Endothelial cell of umbilical vein (primary cell): ENCODE measurements around the gene DCAF5. TPM values are rescaled to one million over a fixed set of nuclear protein-coding genes. Genes with fewer than 3 reads are reported as not detected.

Source experiments
- BruUV-seq: library from RNA; stranded (reverse); fragments of 400-500 nt; replicated peaks from 2 replicates; lab custom pipeline; 2021; lab: Mats Ljungman, UMichigan
- CTCF ChIA-PET: fragments of 300-600, 350-600 bp; sonication (Branson Sonifier 250); formaldehyde crosslinking; loops from one replicate; lab custom pipeline; 2021; ENCODE audit warnings: antibody characterized with exemption, inconsistent platforms; lab: Charles Lee
- POLR2A ChIA-PET: fragments of 300-600, 350-600 bp; sonication (Branson Sonifier 250); formaldehyde crosslinking; loops from one replicate; lab custom pipeline; 2021; ENCODE audit warnings: antibody characterized with exemption, inconsistent platforms; lab: Charles Lee
- DNase-seq: peaks from one replicate; pipeline ENCODE4 v3.0.0-alpha.2; 2011; ENCODE audit warnings: low read depth, low spot score
- FAIRE-seq: peaks from 2 replicates; lab custom pipeline; 2011; peaks lifted over from hg19 to GRCh38; lab: Jason Lieb, UNC
- H2AFZ ChIP-seq: 2 replicates; pipeline ENCODE4 v1.6.0; 2012; ENCODE audit warnings: low read depth, low read length, control low read depth, inconsistent platforms
- H3K27ac ChIP-seq: 2 replicates; pipeline ENCODE4 v1.5.1; 2011; ENCODE audit warnings: low read depth, mild to moderate bottlenecking, control low read depth, low read length, moderate library complexity; ENCODE audit not compliant: insufficient read depth
- H3K27me3 ChIP-seq, 2 experiments: 2 replicates each; pipeline versions ENCODE4 v1.6.0 to v1.6.1; 2011; ENCODE audit warnings: low read length in 2 of 2, mixed read lengths in 1 of 2; ENCODE audit not compliant: control insufficient read depth in 2 of 2, insufficient read depth in 2 of 2
- H3K36me3 ChIP-seq, 2 experiments: 2 replicates in 1 of 2; 3 replicates in 1 of 2; pipeline ENCODE4 v1.5.1; 2011; ENCODE audit warnings: low read length in 2 of 2, mild to moderate bottlenecking in 1 of 2, moderate library complexity in 1 of 2; ENCODE audit not compliant: control insufficient read depth in 2 of 2, insufficient read depth in 2 of 2; ENCODE audit errors: extremely low read depth in 1 of 2
- H3K4me1 ChIP-seq: 3 replicates; pipeline ENCODE4 v1.5.1; 2011; ENCODE audit warnings: mild to moderate bottlenecking, low read length; ENCODE audit not compliant: control insufficient read depth, insufficient read depth; ENCODE audit errors: extremely low read depth
- H3K4me2 ChIP-seq: 2 replicates; pipeline ENCODE4 v1.6.1; 2011; ENCODE audit warnings: low read length, control low read depth, mixed read lengths; ENCODE audit not compliant: insufficient read depth
- H3K4me3 ChIP-seq, 3 experiments: fragments of 200-600 bp in 1 of 3; sonication (generic), shearing (Covaris generic) in 1 of 3; replicated peaks in 1 of 3; 2 replicates each; pipeline ENCODE4 v1.5.1; 2011 to 2016; ENCODE audit warnings: control low read depth in 3 of 3, low read length in 3 of 3, mild to moderate bottlenecking in 2 of 3, inconsistent platforms in 1 of 3, low read depth in 1 of 3, moderate library complexity in 1 of 3; ENCODE audit not compliant: insufficient read depth in 1 of 3
- H3K79me2 ChIP-seq: 2 replicates; pipeline ENCODE4 v1.6.0; 2012; ENCODE audit warnings: low read length, inconsistent platforms; ENCODE audit not compliant: control insufficient read depth, insufficient read depth
- H3K9ac ChIP-seq: replicated peaks from 2 replicates; pipeline ENCODE3; 2011; ENCODE audit warnings: low read length, control low read depth; ENCODE audit not compliant: insufficient read depth; ENCODE audit errors: extremely low read depth
- H3K9me1 ChIP-seq: replicated peaks from 3 replicates; pipeline ENCODE4 v1.6.0; 2011; ENCODE audit warnings: mild to moderate bottlenecking, low read length; ENCODE audit not compliant: control insufficient read depth, insufficient read depth; ENCODE audit errors: extremely low read depth
- H3K9me3 ChIP-seq: replicated peaks from 2 replicates; pipeline ENCODE4 v1.5.1; 2012; ENCODE audit warnings: low read length, inconsistent platforms; ENCODE audit not compliant: control insufficient read depth, insufficient read depth
- H4K20me1 ChIP-seq: replicated peaks from 2 replicates; pipeline ENCODE3; 2011; ENCODE audit warnings: mild to moderate bottlenecking, low read length; ENCODE audit not compliant: control insufficient read depth, insufficient read depth; ENCODE audit errors: extremely low read depth
- EZH2 ChIP-seq: IDR thresholded peaks from 2 replicates; pipeline ENCODE4 v1.6.1; 2012; ENCODE audit warnings: borderline replicate concordance, low read depth, mild to moderate bottlenecking, moderate library complexity, low read length, inconsistent platforms; ENCODE audit not compliant: severe bottlenecking
- FOS ChIP-seq: IDR thresholded peaks from 2 replicates; pipeline ENCODE4 v1.6.1; 2011; ENCODE audit warnings: mild to moderate bottlenecking, low read length, moderate library complexity, borderline replicate concordance; ENCODE audit not compliant: insufficient read depth
- GATA2 ChIP-seq: IDR thresholded peaks from 2 replicates; pipeline ENCODE4 v1.7.0; 2011; ENCODE audit warnings: low read depth, mild to moderate bottlenecking, moderate library complexity, mixed read lengths, low read length; ENCODE audit not compliant: insufficient read length, insufficient read depth
- JUN ChIP-seq: IDR thresholded peaks from 2 replicates; pipeline ENCODE4 v1.6.1; 2011; ENCODE audit warnings: borderline replicate concordance, low read depth; ENCODE audit not compliant: insufficient read length, insufficient read depth
- MYC ChIP-seq: IDR thresholded peaks from one replicate; pipeline ENCODE4 v1.6.1; 2011; ENCODE audit warnings: mild to moderate bottlenecking, low read depth, low read length
- POLR2A ChIP-seq: IDR thresholded peaks from 2 replicates; pipeline ENCODE4 v1.6.1; 2012; ENCODE audit warnings: low read depth, mild to moderate bottlenecking, control low read depth, low read length
- POLR2AphosphoS5 ChIP-seq: IDR thresholded peaks from 2 replicates; pipeline ENCODE4 v1.6.1; 2012; ENCODE audit warnings: low read depth, mild to moderate bottlenecking, control low read depth, low read length, moderate library complexity; ENCODE audit not compliant: insufficient read depth
- dilution Hi-C: fragments of 300-500 bp; cut with MboI; formaldehyde crosslinking; loops from one replicate; pipeline ENCODE4 v1.15.0; 2019; ENCODE audit warnings: low sequenced_read_pairs; ENCODE audit not compliant: extremely low pct_ligation_motif_present
- intact Hi-C: fragments of 100-400 bp; cut with micrococcal nuclease; formaldehyde crosslinking; loops from one replicate; pipeline ENCODE4 v1.10.0; 2022
- polyA plus RNA-seq, 4 experiments: library from polyadenylated mRNA; depleted of rRNA in 3 of 4; stranded (reverse) in 3 of 4; unstranded in 1 of 4; fragments of >200 nt; gene quantifications; 2 replicates each; pipeline versions ENCODE4 v1.2.1 to v1.2.3, GENCODE V29; 2011 to 2012; ENCODE audit warnings: missing spikeins in 1 of 4
- total RNA-seq: library from RNA; stranded (reverse); gene quantifications from 2 replicates; pipeline ENCODE4 v1.2.3, GENCODE V29; 2021
- TF ChIP-seq, protein P1 (sequence below), 2 donors: IDR thresholded peaks; 1 replicate in 1 of 2; 2 replicates in 1 of 2; pipeline ENCODE4 v1.5.1; 2011; ENCODE audit warnings: low read length in 2 of 2, mild to moderate bottlenecking in 2 of 2, moderate library complexity in 2 of 2, control low read depth in 1 of 2, inconsistent platforms in 1 of 2, low read depth in 1 of 2; ENCODE audit not compliant: insufficient read depth in 1 of 2; ENCODE audit errors: extremely low read depth in 1 of 2
- TF ChIP-seq, protein P2 (sequence below): IDR thresholded peaks from 2 replicates; pipeline ENCODE4 v1.6.1; 2011; ENCODE audit not compliant: insufficient read depth, insufficient read length

The DCAF5 gene
- total and polyA plus RNA-seq, 2 donors (not counting 3 experiments of a cell fraction or from before 2014, with no cell fraction given), result 37.9 to 52.5 TPM

DNA sequence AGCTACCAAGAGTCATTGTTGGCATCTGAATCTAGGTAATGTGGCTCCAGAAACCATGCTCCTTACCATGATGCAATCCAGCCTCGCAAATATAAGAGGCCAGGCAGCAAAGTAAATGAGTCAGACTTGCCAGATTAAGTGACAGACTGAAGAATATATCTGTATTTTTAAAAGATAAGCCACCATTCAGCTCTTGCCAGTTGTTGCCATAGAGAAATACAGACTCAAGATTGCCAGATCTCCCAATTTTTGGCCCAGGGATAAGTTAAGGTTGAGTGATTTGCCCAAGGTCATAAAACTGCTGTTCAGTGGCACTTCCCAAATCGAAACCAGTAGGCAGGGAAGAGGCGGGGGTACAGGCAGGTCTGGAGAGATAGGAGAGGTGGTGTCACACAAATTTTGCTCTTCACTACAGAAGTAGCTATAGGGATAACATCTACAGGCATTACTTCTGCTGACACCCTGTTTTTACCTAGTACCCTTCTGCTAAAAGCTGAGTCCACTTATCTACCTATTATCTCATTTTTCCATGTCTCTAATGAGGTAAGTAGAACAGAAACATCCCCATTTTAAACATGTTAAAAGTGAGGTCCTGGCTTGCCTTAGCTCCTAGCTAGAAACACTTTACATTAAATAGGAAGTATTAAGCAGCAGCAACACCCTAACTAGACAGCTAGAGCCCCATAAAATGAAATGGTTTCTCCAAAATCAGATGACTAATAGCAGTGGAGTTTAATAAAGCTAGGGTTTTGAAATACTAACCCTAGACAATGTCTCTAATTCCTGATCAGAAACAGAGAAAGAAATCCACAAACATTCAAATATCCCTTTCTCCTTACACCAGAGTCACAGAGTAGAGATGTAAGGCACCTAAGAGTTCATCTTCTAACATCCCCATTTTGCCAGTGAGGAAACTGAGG, 19.5 kb downstream of the DCAF5 start:
- H3K9me3 ChIP-seq, result no peaks in the 10 kb centered on the region
- no TSS peak for BruUV-seq
- dilution Hi-C loops (no loop called here), intact Hi-C loops (no loop called here)
- DNase-seq (peak; percentile 61), FAIRE-seq (peak; percentile 18)
- no peak overlapping the region for H3K9ac ChIP-seq
- no peak overlapping the region for H3K4me3 ChIP-seq
- H3K27ac ChIP-seq, result no peak overlapping the region
- no peaks in the 10 kb centered on the region for H3K27me3 ChIP-seq
- ChIA-PET POLR2A (interaction anchor here (0.6 to 0.9 kb wide), 2 partner anchors 11 to 322 kb away, joined by 3 to 5 read pairs; no protein-coding TSS in a partner anchor), CTCF (interaction anchor here (0.9 to 1.6 kb wide), 9 partner anchors 16 to 326 kb away, joined by 3 to 10 read pairs (median 4); partner anchors contain the start of gene DCAF5)
- peaks cover 21% of the 10 kb centered on the region for H3K4me1 ChIP-seq
- TF ChIP-seq FOS (peak; percentile 43), MYC (no peak)
- no peak overlapping the region for H2AFZ ChIP-seq
- H4K20me1 ChIP-seq, result peaks cover 5% of the 10 kb centered on the region
- H3K79me2 ChIP-seq, result peaks cover 40% of the 10 kb centered on the region
- peak overlapping the region; percentile 49 for H3K4me2 ChIP-seq
- peaks cover 2% of the 10 kb centered on the region for H3K9me1 ChIP-seq
- no peaks in the 10 kb centered on the region for H3K36me3 ChIP-seq

DNA sequence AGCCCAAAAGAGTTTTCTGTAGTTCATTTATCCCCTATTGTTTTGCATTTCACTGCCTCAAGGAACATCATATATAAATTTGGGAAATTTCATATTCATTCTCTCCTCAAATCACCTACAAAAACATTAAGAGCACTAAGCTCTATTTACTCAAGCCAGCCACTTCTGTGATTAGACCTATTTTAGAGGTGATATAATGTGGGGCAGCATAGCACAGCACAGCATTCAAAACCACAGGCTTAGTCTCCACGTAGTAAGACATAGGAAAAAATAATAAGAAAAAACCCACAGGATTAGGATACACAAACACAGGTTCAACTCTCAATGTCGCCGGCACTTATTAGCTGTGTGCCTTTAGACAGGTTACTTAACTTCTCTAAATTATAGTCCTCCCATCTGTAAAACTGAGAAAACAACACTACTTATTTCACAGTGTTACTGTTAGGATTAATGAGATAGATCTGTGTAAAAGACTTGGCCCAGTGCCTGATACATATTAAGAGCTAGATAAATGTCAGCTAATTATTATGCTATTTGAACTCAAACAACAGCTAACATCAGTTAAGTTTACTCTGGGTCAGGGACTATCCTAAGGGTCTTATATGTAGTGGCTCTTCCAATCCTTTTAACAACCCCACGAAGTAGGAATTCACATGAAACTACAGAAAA, 20.3 kb downstream of the DCAF5 start:
- CTCF ChIA-PET, result interaction anchor here (0.9 to 1.6 kb wide), 8 partner anchors 17 to 327 kb away, joined by 3 to 10 read pairs (median 4); no protein-coding TSS in a partner anchor
- peak overlapping the region; percentile 49 for H3K4me2 ChIP-seq
- H3K36me3 ChIP-seq, result no peaks in the 10 kb centered on the region
- dilution Hi-C loops, result no loop called here
- H4K20me1 ChIP-seq, result peaks cover 5% of the 10 kb centered on the region
- no peaks in the 10 kb centered on the region for H3K9me3 ChIP-seq
- H3K9me1 ChIP-seq, result peaks cover 2% of the 10 kb centered on the region
- intact Hi-C loops, result no loop called here
- no TSS peak for BruUV-seq
- no peak for DNase-seq
- POLR2A ChIA-PET, result interaction anchor here (0.6 to 0.9 kb wide), 2 partner anchors 12 to 321 kb away, joined by 3 to 5 read pairs; no protein-coding TSS in a partner anchor
- TF ChIP-seq MYC (no peak), POLR2A (no peak), EZH2 (no peak), JUN (no peak), GATA2 (no peak), POLR2AphosphoS5 (no peak), FOS (no peak)
- TF ChIP-seq, protein P1, sequence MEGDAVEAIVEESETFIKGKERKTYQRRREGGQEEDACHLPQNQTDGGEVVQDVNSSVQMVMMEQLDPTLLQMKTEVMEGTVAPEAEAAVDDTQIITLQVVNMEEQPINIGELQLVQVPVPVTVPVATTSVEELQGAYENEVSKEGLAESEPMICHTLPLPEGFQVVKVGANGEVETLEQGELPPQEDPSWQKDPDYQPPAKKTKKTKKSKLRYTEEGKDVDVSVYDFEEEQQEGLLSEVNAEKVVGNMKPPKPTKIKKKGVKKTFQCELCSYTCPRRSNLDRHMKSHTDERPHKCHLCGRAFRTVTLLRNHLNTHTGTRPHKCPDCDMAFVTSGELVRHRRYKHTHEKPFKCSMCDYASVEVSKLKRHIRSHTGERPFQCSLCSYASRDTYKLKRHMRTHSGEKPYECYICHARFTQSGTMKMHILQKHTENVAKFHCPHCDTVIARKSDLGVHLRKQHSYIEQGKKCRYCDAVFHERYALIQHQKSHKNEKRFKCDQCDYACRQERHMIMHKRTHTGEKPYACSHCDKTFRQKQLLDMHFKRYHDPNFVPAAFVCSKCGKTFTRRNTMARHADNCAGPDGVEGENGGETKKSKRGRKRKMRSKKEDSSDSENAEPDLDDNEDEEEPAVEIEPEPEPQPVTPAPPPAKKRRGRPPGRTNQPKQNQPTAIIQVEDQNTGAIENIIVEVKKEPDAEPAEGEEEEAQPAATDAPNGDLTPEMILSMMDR (IDR thresholded peaks at IDR 0.05; ENCODE audit: extremely low read depth in 1 of 2, insufficient read depth in 1 of 2, low read depth in 1 of 2, low read length in 2 of 2), result no peak
- TF ChIP-seq, protein P2, sequence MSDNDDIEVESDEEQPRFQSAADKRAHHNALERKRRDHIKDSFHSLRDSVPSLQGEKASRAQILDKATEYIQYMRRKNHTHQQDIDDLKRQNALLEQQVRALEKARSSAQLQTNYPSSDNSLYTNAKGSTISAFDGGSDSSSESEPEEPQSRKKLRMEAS, result no peak
- no peak overlapping the region for H3K9ac ChIP-seq
- no peak overlapping the region for H3K4me3 ChIP-seq
- no peak for FAIRE-seq
- H3K79me2 ChIP-seq, result peaks cover 42% of the 10 kb centered on the region
- H3K27ac ChIP-seq, result no peak overlapping the region
- H3K27me3 ChIP-seq, result no peaks in the 10 kb centered on the region
- H2AFZ ChIP-seq, result no peak overlapping the region
- H3K4me1 ChIP-seq, result peaks cover 16% of the 10 kb centered on the region
